ENCODE measurements around the gene ZNF620.

Gene ZNF620

DNA sequence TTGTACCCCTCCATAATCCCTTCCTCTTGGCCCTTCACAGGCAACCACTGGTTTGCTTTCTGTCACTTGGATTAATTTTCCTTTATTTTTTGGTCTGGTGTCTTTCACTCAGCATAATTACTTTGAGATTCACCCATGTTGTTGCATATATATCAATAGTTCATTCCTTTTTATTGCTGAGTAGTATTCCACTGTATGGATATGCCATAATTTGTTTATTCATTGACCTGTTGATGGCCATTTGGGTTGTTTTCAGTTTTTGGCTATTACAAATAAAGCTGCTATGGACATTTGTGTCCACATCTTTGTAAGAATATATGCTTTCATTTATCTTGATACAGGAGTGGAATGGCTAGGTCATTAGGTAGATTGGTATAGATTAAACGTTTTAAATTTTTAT, 13.0 kb downstream of the ZNF620 start:
- Histone ChIP-seq H3K4me1 (ENCODE audit: control insufficient read depth, insufficient read depth, low read length) (no peaks in the 10 kb centered on the region), H3K36me3 (ENCODE audit: control insufficient read depth in 2 of 2, insufficient read depth in 1 of 2, low read length in 2 of 2) (peaks cover 0 to 38% of the 10 kb centered on the region in 2 experiments; a peak in 2 of 3 replicates), H3K9me3 (ENCODE audit: control insufficient read depth, insufficient read depth, low read depth, low read length) (no peaks in the 10 kb centered on the region), H3K27ac (ENCODE audit: extremely low read depth, low read depth, low read length) (no peak overlapping the region), H3K4me3 (ENCODE audit: low read depth, low read length) (no peak overlapping the region)
- ChIA-PET CTCF (interaction anchor here (0.7 kb wide), 1 partner anchor 215 kb away, joined by 5 read pairs; no protein-coding TSS in a partner anchor), POLR2A (interaction anchor here (0.8 kb wide), 1 partner anchor 13 kb away, joined by 3 read pairs; the partner anchor contains the start of gene ZNF620)
- TF ChIP-seq ZSCAN23 (tag by site-specific recombination; IDR thresholded peaks at IDR 0.05) (no peak), ZBTB20 (tag by site-specific recombination; IDR thresholded peaks at IDR 0.05) (no peak), ZNF837 (tag by site-specific recombination; IDR thresholded peaks at IDR 0.05) (no peak), OVOL3 (tag by site-specific recombination; IDR thresholded peaks at IDR 0.05) (no peak), ZNF112 (tag by site-specific recombination; IDR thresholded peaks at IDR 0.05) (no peak), ZFP69B (tag by site-specific recombination; IDR thresholded peaks at IDR 0.05) (no peak), HOXD13 (CRISPR knock-in tag; IDR thresholded peaks at IDR 0.05; ENCODE audit: borderline replicate concordance) (no peak), ZNF214 (tag by site-specific recombination; IDR thresholded peaks at IDR 0.05; ENCODE audit: borderline replicate concordance) (no peak), ZBTB48 (tag by site-specific recombination; IDR thresholded peaks at IDR 0.05) (no peak), ZNF146 (tag by site-specific recombination; IDR thresholded peaks at IDR 0.05) (peak; percentile 59), GFI1B (tag by site-specific recombination; IDR thresholded peaks at IDR 0.05) (no peak), ZEB2 (tag by site-specific recombination; IDR thresholded peaks at IDR 0.05) (no peak), ZNF19 (tag by site-specific recombination; IDR thresholded peaks at IDR 0.05; ENCODE audit: low read depth) (no peak), SCRT2 (tag by site-specific recombination; IDR thresholded peaks at IDR 0.05) (peak; percentile 40; the same call in 1 of the 2 replicates), ZNF416 (tag by site-specific recombination; IDR thresholded peaks at IDR 0.05) (no peak), ZNF76 (tag by site-specific recombination; IDR thresholded peaks at IDR 0.05; ENCODE audit: borderline replicate concordance, low read depth) (no peak)
- TF ChIP-seq, protein P1, sequence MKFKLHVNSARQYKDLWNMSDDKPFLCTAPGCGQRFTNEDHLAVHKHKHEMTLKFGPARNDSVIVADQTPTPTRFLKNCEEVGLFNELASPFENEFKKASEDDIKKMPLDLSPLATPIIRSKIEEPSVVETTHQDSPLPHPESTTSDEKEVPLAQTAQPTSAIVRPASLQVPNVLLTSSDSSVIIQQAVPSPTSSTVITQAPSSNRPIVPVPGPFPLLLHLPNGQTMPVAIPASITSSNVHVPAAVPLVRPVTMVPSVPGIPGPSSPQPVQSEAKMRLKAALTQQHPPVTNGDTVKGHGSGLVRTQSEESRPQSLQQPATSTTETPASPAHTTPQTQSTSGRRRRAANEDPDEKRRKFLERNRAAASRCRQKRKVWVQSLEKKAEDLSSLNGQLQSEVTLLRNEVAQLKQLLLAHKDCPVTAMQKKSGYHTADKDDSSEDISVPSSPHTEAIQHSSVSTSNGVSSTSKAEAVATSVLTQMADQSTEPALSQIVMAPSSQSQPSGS (tag by site-specific recombination; IDR thresholded peaks at IDR 0.05; ENCODE audit: low read depth): no peak

DNA sequence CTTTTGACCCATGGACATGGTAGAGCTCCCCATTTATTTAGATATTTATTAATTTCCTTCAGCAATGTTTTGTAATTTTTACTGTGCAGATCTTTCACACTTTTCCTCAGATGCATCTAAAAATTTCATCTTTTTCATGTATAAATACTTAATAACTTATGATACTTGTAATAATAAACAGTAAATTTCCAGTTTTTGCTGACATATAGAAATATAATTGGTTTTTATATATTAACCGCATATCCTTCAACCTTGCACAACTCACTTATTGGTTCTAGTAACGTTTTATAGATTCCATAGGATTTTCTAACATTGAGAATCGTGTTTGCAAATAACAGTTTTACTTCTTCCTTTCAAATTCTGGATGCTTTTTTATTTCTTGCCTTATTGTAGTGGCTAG, 15.4 kb downstream of the ZNF620 start:
- POLR2A ChIA-PET: no interaction called here
- no peaks in the 10 kb centered on the region for H3K4me1 ChIP-seq (ENCODE audit: control insufficient read depth, insufficient read depth, low read length)
- CTCF ChIA-PET: no interaction called here
- peaks cover 0 to 19% of the 10 kb centered on the region in 2 experiments; a peak in 2 of 3 replicates for H3K36me3 ChIP-seq (ENCODE audit: control insufficient read depth in 2 of 2, insufficient read depth in 1 of 2, low read length in 2 of 2)
- no peak overlapping the region for H3K4me3 ChIP-seq (ENCODE audit: low read depth, low read length)
- TF ChIP-seq KLF8 (tag by site-specific recombination; IDR thresholded peaks at IDR 0.05) (no peak), ZSCAN16 (tag by site-specific recombination; IDR thresholded peaks at IDR 0.05) (no peak), ZNF624 (tag by site-specific recombination; IDR thresholded peaks at IDR 0.05) (no peak), ZNF521 (tag by site-specific recombination; IDR thresholded peaks at IDR 0.05) (no peak), ZBTB7A (tag by site-specific recombination; IDR thresholded peaks at IDR 0.05; ENCODE audit: low read depth) (no peak)
- H3K27ac ChIP-seq (ENCODE audit: extremely low read depth, low read depth, low read length): no peak overlapping the region
- H3K9me3 ChIP-seq (ENCODE audit: control insufficient read depth, insufficient read depth, low read depth, low read length): no peaks in the 10 kb centered on the region

DNA sequence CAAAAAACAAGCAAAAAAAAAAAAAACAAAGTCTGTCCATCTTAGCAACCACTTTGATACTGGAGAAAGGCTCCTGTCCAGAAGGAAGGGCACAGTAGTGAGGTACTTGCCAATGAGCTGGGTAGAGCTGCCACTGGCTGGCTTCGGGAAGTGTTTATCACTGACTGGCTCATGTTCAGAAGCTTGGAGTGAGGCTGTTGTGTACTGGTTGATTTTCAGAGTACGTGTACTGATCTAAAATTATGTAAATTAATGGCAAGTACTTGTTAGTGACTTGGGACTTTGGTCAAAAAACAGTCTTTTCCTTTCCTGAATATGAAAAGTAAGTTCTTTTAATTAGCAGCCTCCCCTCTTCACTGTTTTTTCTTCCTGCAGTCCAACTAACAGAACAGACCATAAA, 17.9 kb downstream of the ZNF620 start:
- no peaks in the 10 kb centered on the region for H3K4me1 ChIP-seq (ENCODE audit: control insufficient read depth, insufficient read depth, low read length)
- ChIA-PET CTCF (interaction anchor here (0.6 to 3.2 kb wide), 3 partner anchors 18 to 1595 kb away, joined by 3 to 16 read pairs (median 3); partner anchors contain the start of gene ZNF620), POLR2A (interaction anchor here (1.0 to 3.0 kb wide), 5 partner anchors 18 to 1438 kb away, joined by 3 to 41 read pairs (median 6); partner anchors contain the start of genes EIF1B, RPL14, ULK4 and ZNF620)
- H3K4me3 ChIP-seq (ENCODE audit: low read depth, low read length): no peak overlapping the region
- peaks cover 6 to 29% of the 10 kb centered on the region in 2 experiments; a peak in 2 of 3 replicates for H3K36me3 ChIP-seq (ENCODE audit: control insufficient read depth in 2 of 2, insufficient read depth in 1 of 2, low read length in 2 of 2)
- no peak overlapping the region for H3K27ac ChIP-seq (ENCODE audit: extremely low read depth, low read depth, low read length)
- no peaks in the 10 kb centered on the region for H3K9me3 ChIP-seq (ENCODE audit: control insufficient read depth, insufficient read depth, low read depth, low read length)
- TF ChIP-seq, protein P2, sequence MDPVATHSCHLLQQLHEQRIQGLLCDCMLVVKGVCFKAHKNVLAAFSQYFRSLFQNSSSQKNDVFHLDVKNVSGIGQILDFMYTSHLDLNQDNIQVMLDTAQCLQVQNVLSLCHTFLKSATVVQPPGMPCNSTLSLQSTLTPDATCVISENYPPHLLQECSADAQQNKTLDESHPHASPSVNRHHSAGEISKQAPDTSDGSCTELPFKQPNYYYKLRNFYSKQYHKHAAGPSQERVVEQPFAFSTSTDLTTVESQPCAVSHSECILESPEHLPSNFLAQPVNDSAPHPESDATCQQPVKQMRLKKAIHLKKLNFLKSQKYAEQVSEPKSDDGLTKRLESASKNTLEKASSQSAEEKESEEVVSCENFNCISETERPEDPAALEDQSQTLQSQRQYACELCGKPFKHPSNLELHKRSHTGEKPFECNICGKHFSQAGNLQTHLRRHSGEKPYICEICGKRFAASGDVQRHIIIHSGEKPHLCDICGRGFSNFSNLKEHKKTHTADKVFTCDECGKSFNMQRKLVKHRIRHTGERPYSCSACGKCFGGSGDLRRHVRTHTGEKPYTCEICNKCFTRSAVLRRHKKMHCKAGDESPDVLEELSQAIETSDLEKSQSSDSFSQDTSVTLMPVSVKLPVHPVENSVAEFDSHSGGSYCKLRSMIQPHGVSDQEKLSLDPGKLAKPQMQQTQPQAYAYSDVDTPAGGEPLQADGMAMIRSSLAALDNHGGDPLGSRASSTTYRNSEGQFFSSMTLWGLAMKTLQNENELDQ (tag by site-specific recombination; IDR thresholded peaks at IDR 0.05; ENCODE audit: low read depth): no peak
- TF ChIP-seq ZNF626 (tag by site-specific recombination; IDR thresholded peaks at IDR 0.05): no peak
- TF ChIP-seq ZNF747 (tag by site-specific recombination; IDR thresholded peaks at IDR 0.05): no peak
- TF ChIP-seq ZNF530 (tag by site-specific recombination; IDR thresholded peaks at IDR 0.05; ENCODE audit: low read depth): no peak
- TF ChIP-seq HOXC10 (CRISPR knock-in tag; IDR thresholded peaks at IDR 0.05): no peak
- TF ChIP-seq ZNF354C (tag by site-specific recombination; IDR thresholded peaks at IDR 0.05; ENCODE audit: borderline replicate concordance, low read depth): no peak
- TF ChIP-seq ZNF16 (tag by site-specific recombination; IDR thresholded peaks at IDR 0.05; ENCODE audit: low read depth): no peak

Data from HEK293 (cell line).